Measurements from ENCODE around the gene MORN2.
"Not testable (repeated sequence)": the region's sequence is repeated elsewhere in the genome, so short reads cannot be mapped to it uniquely, and the experiment has no call there.

The MORN2 gene

DNA sequence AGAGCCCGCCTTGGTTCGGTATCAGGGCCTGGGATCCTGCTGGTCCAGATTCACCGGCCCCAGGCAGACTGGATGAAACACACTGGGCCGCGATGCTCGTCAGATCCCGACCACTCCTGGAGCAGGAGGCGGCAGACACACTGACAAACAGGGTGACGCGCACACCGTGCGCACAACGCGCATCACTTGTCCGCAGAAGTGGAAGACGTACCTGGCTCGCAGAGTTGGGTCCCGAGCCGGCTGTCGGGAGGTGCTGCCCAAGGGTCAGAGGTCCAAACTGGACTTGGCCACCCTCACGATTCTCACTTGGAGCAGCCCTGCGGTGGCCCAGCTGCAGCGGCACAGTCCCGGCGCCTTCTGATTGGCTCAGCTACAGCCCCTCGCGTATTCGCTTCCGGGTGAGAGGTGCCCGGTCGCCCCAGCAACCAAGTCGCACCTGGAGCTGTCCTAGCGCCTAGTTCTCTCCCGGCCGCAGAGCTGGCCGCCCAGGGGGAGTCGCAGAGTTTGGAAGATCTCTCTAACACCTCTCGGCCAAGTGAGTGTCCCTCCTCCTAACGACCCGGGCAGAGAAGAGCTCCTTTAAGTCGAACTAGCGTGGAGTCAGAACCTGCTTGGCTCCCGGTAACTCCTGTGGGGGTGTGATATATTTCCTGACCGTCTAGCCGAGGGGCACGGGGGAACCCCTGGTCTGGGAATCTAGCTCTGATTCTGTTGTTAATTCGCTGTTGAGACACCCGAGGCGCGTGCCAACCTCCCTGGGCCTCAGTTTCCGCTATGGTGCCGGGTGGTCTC lies at the start of gene MORN2, which contains the start of gene DHX57:
Gene MORN2 (plus strand): TSS at position 401 of the 792 bp plus-strand sequence.
Gene DHX57 (minus strand): TSS at position 359 of the 792 bp plus-strand sequence. CDS start 7,529 bp downstream, outside the sequence.
- no peaks in the 10 kb centered on the region for H3K36me3 ChIP-seq
- H3K4me1 ChIP-seq (ENCODE audit: control insufficient read depth in 1 of 2, insufficient read depth in 1 of 2, low read depth in 1 of 2, low read length in 1 of 2) = peaks cover 10 to 11% of the 10 kb centered on the region in 2 experiments
- no peaks in the 10 kb centered on the region for H3K27me3 ChIP-seq
- H3K27ac ChIP-seq = no peak within 1 kb of the TSS
- TF ChIP-seq, protein P1, sequence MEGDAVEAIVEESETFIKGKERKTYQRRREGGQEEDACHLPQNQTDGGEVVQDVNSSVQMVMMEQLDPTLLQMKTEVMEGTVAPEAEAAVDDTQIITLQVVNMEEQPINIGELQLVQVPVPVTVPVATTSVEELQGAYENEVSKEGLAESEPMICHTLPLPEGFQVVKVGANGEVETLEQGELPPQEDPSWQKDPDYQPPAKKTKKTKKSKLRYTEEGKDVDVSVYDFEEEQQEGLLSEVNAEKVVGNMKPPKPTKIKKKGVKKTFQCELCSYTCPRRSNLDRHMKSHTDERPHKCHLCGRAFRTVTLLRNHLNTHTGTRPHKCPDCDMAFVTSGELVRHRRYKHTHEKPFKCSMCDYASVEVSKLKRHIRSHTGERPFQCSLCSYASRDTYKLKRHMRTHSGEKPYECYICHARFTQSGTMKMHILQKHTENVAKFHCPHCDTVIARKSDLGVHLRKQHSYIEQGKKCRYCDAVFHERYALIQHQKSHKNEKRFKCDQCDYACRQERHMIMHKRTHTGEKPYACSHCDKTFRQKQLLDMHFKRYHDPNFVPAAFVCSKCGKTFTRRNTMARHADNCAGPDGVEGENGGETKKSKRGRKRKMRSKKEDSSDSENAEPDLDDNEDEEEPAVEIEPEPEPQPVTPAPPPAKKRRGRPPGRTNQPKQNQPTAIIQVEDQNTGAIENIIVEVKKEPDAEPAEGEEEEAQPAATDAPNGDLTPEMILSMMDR (IDR thresholded peaks at IDR 0.05) = no peak
- no peaks in the 10 kb centered on the region for H3K9me3 ChIP-seq
- peak within 1 kb of the TSS; percentile 61 to 73 for H3K4me3 ChIP-seq (ENCODE audit: low read depth in 1 of 2, low read length in 1 of 2)

DNA sequence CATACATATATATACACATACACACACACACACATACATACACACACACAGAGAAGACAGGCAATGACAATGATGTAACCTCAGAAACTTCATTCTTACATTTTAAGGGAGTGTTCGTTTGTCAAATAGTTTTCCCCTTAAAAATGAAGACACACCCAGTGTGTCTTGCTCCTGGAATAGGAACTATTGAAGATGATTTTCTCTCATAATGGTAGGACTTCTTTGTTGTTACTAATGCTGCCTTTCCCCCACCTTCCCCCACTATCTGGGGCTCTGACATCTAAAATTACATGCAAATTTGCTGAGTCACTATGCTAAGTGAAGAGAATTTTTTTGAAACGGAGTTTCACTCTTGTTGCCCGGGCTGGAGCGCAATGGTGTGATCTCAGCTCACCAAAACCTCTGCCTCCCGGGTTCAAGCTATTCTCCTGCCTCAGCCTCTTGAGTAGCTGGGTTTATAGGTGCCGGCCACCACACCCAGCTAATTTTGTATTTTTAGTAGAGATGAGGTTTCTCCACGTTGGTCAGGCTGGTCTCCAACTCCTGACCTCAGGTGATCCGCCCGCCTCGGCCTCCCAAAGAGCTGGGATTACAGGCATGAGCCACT lies 48.1 kb upstream of the MORN2 start:
- not testable (repeated sequence) for H3K4me3 ChIP-seq (ENCODE audit: low read depth in 1 of 2, low read length in 1 of 2); H3K27me3 ChIP-seq; H3K36me3 ChIP-seq; H3K27ac ChIP-seq; H3K9me3 ChIP-seq
- peaks cover 10 to 13% of the 10 kb centered on the region in 2 experiments for H3K4me1 ChIP-seq (ENCODE audit: control insufficient read depth in 1 of 2, insufficient read depth in 1 of 2, low read depth in 1 of 2, low read length in 1 of 2)

DNA sequence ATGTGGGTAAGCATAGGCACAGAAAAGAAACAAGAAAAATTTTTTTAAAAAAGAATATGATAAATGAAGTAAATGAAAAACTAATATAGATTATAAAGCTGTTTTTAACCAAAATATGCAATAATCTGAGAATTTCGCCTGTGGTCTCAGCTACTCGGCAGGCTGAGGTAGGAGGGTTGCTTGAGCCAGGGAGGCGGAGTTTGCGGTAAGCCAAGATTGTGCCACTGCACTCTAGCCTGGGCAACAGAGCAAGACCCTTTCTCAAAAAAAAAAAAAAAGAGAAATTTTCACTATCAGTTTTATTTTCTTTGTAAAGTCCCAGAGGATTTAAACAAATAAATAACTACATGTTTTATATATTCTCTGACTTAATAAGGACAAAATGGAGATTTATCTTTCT lies 47.3 kb upstream of the MORN2 start:
- H3K9me3 ChIP-seq = no peaks in the 10 kb centered on the region
- H3K36me3 ChIP-seq = no peaks in the 10 kb centered on the region
- H3K4me3 ChIP-seq (ENCODE audit: low read depth in 1 of 2, low read length in 1 of 2) = no peak overlapping the region
- H3K27me3 ChIP-seq = no peaks in the 10 kb centered on the region
- TF ChIP-seq, protein P1 (IDR thresholded peaks at IDR 0.05) = no peak
- H3K27ac ChIP-seq = no peak overlapping the region
- H3K4me1 ChIP-seq (ENCODE audit: control insufficient read depth in 1 of 2, insufficient read depth in 1 of 2, low read depth in 1 of 2, low read length in 1 of 2) = peaks cover 10 to 13% of the 10 kb centered on the region in 2 experiments

DNA sequence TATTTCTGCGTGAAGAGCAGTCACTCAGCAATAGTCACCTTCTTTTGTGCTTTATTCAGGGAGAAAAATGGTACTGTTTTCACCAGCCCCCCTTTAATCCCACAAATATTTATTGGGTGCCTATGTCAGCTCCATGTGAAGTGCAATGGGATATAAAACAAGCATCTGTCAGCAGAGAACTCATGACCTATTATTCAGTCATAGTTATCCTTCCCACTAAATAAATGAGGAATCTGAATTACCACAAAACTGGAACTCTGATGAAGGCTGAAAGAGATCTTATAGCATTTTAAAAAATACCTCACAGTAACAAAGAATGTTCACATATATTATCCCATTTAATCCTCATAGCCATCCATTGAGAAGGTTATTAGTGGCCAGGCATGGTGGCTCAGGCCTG lies 45.8 kb upstream of the MORN2 start:
- Histone ChIP-seq H3K36me3 (no peaks in the 10 kb centered on the region), H3K27ac (no peak overlapping the region), H3K4me1 (ENCODE audit: control insufficient read depth in 1 of 2, insufficient read depth in 1 of 2, low read depth in 1 of 2, low read length in 1 of 2) (peaks cover 10 to 13% of the 10 kb centered on the region in 2 experiments), H3K9me3 (no peaks in the 10 kb centered on the region), H3K4me3 (ENCODE audit: low read depth in 1 of 2, low read length in 1 of 2) (no peak overlapping the region), H3K27me3 (no peaks in the 10 kb centered on the region)
- TF ChIP-seq, protein P1 (IDR thresholded peaks at IDR 0.05) = no peak

DNA sequence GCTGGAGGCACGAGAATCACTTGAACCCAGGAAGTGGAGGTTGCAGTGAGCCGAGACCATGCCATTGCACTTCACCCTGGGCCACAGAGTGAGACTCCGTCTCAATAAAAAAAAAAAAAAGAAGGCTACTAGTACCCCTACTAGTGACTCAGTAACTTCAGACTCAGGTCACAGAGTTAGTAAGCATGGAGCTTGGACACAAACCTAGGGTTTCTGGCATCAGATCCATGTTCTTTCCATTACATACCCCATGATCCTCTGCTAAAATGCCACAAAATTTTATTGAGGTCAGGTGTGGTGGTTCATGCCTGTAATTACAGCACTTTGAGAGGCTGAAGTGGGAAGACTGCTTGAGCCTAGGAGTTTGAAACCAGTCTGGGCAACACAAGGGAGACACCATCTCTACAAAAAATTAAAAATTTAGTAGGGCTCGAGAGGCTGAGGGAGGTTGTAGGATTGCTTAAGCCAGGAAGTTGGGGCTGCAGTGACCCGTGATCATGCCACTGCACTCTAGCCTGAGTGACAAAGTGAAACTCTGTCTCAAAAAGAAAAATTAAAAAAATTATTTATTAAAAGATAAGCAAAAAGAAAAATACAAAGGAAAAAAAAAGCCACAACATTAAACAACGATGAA lies 45.1 kb upstream of the MORN2 start:
- Histone ChIP-seq H3K36me3 (no peaks in the 10 kb centered on the region), H3K4me1 (ENCODE audit: control insufficient read depth in 1 of 2, insufficient read depth in 1 of 2, low read depth in 1 of 2, low read length in 1 of 2) (peaks cover 15 to 19% of the 10 kb centered on the region in 2 experiments), H3K4me3 (ENCODE audit: low read depth in 1 of 2, low read length in 1 of 2) (no peak overlapping the region), H3K27ac (no peak overlapping the region), H3K9me3 (no peaks in the 10 kb centered on the region), H3K27me3 (no peaks in the 10 kb centered on the region)
- TF ChIP-seq, protein P1 (IDR thresholded peaks at IDR 0.05) = no peak
